GM21723 (cell line): ENCODE measurements around the gene BICRA.
"Not testable (repeated sequence)": the region's sequence is repeated elsewhere in the genome, so short reads cannot be mapped to it uniquely, and the experiment has no call there.

Experiments used
- ATAC-seq: cut with Tn5 transposase; IDR thresholded peaks from one replicate; pipeline ENCODE4 v1.9.1; 2021; ENCODE audit warnings: mild to moderate bottlenecking, moderate library complexity; ENCODE audit not compliant: unreplicated experiment

BICRA gene

GRCh38 chr19:47658431-47659348 is 49.8 kb downstream of the BICRA start:
- ATAC-seq: no peak

- no peak for ATAC-seq
These were observed 51.5 kb downstream of the BICRA start for GRCh38 chr19:47660435-47660832.

GRCh38 chr19:47661161-47661560 is 52.2 kb downstream of the BICRA start:
- ATAC-seq: no peak

GRCh38 chr19:47661611-47662010 is 52.7 kb downstream of the BICRA start:
- ATAC-seq: no peak

GRCh38 chr19:47663435-47663910 is 54.5 kb downstream of the BICRA start:
- no peak for ATAC-seq

- no peak for ATAC-seq
These were observed 55.2 kb downstream of the BICRA start for GRCh38 chr19:47663911-47664771.

GRCh38 chr19:47668556-47668955 is 59.6 kb downstream of the BICRA start:
- not testable (repeated sequence) for ATAC-seq

- no peak for ATAC-seq
These were observed 61.8 kb downstream of the BICRA start for GRCh38 chr19:47670736-47671135.

- no peak for ATAC-seq
These were observed 62.6 kb downstream of the BICRA start for GRCh38 chr19:47671499-47671898.

- no peak for ATAC-seq
These were observed 64.5 kb downstream of the BICRA start for GRCh38 chr19:47673426-47673825.

GRCh38 chr19:47674548-47674947 is 65.6 kb downstream of the BICRA start:
- no peak for ATAC-seq

- no peak for ATAC-seq
These were observed 66.3 kb downstream of the BICRA start for GRCh38 chr19:47675271-47675670.

- no peak for ATAC-seq
These were observed 66.9 kb downstream of the BICRA start for GRCh38 chr19:47675859-47676258.

GRCh38 chr19:47676811-47677210 is 67.9 kb downstream of the BICRA start:
- no peak for ATAC-seq

GRCh38 chr19:47679251-47679900 is 70.4 kb downstream of the BICRA start:
- no peak for ATAC-seq

- ATAC-seq: no peak
These were observed 71.3 kb downstream of the BICRA start for GRCh38 chr19:47679922-47680857.

GRCh38 chr19:47680858-47681332 is 72.0 kb downstream of the BICRA start:
- no peak for ATAC-seq

- no peak for ATAC-seq
These were observed 72.5 kb downstream of the BICRA start for GRCh38 chr19:47681388-47681787.

GRCh38 chr19:47681936-47682335 is 73.0 kb downstream of the BICRA start:
- ATAC-seq: no peak

- ATAC-seq: no peak
These were observed 74.0 kb downstream of the BICRA start for GRCh38 chr19:47682939-47683338.
